Fibroblast of peridontal ligament (primary cell): ENCODE results near the gene TNS4.

Experiments
- DNase-seq: peaks from one replicate; pipeline ENCODE4 v3.0.0-alpha.2; 2010; ENCODE audit errors: extremely low read depth

Gene TNS4

GRCh38 chr17:40536295-40537171 is 35.1 kb upstream of the TNS4 start:
- DNase-seq = peak; percentile 55

DNA sequence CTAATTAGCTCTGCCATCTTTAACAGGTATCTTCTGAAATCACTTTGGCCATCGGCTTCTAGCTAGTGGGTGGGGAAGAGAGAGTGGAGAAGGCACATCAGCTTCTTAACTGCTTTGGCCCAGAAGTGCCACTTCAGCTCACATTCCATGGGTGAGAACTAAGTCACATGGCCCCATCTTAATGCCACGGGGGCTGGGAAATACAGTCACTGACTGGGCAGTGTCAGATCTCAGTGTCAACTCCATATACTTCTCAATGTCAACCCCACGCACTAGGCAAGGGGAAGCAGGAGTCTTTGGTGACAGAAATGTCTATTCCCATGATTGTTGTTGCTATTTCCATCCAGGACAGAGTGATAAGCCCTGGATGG is 34.5 kb upstream of the TNS4 start:
- no peak for DNase-seq

GRCh38 chr17:40535438-40535837 is 34.0 kb upstream of the TNS4 start:
- DNase-seq = no peak

DNA sequence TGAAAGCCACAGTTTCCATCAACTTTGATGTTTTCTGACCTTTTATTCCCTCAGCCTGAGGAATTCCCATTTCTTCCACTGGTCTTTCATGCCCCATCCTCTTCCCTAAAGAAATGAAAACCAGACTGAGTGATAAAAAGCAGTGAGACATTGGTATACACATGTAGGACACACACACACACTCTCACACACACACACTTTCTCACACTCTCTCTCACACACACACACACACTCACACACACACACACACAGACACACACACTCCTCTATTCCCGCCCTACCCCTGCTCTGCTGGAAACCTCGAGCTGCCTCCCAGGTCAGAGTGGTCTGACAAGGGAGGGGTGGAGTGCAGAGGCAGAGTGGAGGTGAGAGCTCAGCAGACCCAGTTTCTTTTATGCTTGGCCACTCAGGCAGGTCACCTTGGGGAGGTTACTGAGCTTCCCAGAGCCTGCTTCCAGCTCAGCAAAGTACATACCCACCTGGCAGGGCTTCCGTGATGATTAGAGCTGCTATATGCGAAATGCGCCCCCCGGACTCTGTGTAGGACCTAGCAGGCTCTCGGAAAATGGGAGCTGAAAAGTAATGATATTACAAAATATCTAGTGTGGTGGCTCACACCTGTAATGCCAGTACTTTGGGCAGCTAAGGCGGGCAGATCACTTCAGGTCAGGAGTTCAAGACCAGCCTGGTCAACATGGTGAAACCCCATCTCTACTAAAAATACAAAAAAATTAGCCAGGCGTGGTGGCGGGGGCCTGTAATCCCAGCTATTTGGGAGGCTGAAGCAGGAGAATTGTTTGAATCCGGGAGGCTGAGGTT is 33.2 kb upstream of the TNS4 start:
- DNase-seq = peak; percentile 60

GRCh38 chr17:40533896-40534295 is 32.5 kb upstream of the TNS4 start:
- no peak for DNase-seq

DNA sequence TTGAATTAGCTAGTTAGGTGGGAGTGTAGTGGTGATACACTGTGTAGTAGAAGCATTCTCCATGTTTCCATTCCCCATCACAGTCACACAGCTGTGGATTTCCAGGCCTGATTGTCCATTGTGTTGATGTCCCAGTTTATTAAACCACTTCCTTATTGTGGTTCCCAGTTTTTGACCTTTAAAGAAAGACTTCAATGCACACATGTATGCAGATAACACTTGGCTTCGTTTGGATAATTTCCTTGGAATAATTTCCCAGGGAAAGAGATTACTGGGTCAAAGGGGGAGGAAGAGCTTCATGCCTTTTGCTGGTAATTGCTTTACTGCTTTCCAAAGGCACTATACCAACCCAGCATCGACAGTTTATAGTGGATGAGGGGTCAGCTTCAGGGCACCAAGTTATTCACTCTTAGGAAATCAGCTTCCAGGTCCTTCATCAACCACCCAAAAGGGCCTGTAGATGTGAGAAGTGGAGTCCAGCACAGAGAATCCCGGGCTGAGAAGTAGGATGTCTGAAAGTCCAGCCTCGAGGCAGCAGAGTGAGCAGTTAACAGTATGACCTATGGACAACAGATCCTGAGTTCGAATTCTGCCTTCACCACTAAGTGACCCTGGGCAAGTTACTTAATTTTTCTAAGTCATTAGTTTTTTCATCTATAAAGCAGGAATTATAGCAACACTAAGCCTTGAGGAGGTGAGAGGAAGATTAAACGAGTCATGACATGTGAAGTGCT is 31.3 kb upstream of the TNS4 start:
- DNase-seq = peak; percentile 45

- no peak for DNase-seq
Observed at GRCh38 chr17:40531051-40531991, 29.9 kb upstream of the TNS4 start.

- DNase-seq = no peak
Observed at GRCh38 chr17:40530531-40530994, 29.1 kb upstream of the TNS4 start.

DNA sequence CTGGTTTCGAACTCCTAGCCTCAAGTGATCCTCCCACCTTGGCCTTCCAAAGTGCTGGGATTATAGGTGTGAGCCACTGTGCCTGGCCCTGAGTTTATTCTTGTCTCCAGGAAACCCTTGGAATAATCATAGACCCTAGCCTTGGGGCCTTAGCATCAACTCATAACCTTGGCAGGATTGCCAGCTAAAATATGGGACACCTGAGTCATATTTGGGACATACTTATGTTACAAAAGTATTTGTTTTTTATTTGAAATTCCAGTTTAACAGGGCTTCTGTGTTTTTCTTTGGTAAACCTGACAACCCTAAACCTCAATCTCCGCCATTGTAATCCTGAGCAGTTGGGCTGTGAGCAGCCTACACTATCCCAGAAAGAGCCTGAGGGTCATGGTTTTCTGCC is 28.6 kb upstream of the TNS4 start:
- DNase-seq = no peak

DNA sequence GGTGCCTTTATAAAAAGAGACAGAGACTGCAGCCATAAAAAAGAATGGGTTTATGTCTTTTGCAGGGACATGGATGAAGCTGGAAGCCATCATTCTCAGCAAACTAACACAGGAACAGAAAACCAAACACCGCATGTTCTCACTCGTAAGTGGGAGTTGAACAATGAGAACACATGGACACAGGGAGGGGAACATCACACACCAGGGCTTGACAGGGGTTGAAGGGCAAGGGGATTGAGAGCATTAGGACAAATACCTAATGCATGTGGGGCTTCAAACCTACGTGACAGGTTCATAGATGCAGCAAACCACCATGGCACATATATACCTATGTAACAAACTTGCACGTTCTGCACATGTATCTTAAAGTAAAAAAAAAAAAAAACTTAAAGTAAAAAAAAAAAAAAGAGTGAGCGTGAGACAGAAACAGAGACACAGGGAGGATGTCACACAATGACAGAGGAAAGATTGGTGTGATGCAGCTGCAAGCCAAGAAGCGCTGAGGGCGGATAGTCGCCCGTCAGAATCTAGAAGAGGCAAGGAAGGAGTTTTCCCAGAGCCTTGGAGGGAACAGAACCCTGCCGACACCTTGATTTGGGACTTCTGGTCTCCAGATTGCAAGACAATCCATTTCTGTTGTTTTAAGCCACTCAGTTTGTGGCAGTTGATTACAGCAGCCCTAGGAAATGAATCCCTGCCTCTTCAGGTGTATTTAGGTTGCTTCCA is 27.4 kb upstream of the TNS4 start:
- DNase-seq = no peak

DNA sequence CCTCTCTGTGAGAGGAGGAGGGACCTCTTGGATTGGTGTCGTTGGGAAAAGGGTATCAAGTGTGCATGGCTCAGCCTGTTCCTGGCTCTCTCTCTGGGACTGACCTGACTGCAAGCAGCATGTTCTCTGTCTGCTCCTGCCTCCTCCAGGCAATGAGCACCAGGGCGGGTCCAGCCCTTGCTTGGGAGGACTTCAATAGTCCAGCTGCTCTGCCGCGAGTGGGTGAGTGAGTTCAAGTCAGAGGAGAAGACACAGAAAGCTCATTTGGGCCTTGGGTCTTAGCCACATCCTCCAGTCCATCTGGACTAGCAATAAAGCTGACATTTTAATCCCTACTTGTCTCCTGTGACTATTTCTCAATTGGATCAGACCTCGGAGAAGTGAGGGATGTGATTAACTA is 25.2 kb upstream of the TNS4 start:
- DNase-seq = no peak

DNA sequence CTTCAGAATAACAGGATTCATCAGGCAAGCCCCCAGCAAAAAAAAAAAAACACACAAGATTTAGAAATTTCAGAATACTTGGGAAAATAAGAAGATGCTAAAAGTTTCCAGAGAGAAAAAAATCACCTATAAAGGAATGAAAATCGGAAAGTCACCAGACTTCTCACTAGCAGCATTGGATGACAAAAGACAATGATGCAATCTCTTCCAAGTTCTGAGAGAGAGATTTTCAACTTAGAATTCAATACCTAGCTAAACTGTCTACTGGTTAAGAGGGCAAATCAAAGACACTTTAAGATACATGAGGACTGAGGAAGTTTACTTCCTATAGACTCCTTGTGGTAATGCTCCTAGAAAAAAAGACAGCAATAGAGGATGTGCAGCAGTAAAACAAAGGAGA is 23.9 kb upstream of the TNS4 start:
- no peak for DNase-seq

DNA sequence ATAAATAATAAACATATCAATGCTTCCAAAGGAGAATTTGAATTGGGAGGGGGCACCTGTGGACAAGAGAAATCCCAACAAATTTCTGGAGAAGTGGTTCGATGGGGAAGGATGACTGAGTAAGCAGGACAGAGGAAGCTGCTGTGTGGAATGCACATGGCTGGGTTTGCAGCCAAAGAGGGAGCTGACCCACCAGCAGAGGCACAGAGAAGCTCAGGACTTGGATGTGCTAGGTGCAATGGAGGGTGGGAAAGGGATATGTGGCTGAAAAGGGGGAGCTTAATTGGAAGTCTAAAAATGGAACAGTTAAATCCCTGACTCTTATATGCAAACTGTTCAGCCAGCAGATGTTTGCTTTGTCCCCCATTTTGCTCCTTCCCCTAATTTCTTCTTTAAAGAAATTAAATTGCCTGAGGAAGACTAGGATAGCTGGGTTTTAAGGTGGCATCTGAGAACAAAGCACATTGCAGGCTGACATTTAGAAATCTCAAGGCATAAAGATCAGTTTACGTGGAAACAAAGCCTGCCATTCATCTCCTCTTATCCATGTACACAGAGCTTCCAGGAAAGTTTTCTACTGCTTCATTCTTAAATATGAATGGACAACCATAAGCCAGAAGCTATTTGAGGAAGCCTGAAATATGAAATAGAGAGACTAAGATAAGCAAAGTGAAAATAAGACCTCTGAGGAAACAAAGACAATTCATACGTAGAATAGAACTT is 23.0 kb upstream of the TNS4 start:
- DNase-seq = no peak

DNA sequence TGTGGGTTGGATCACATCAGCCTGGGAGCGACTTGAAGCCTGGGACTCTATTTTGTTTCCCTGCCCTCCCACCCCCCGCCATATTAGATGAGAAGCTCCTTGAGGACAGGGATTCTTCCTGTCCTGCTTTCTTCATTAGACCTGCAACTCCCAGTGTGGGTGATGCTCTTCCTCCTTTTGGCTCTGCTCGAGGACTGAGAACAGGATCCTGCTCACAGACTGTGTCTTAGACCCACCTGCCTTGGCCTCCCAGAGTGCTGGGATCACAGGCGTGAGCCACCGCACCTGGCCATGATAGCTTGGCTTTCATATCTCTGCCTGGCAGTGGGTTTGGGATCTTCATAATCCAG is 21.5 kb upstream of the TNS4 start:
- DNase-seq = no peak

DNA sequence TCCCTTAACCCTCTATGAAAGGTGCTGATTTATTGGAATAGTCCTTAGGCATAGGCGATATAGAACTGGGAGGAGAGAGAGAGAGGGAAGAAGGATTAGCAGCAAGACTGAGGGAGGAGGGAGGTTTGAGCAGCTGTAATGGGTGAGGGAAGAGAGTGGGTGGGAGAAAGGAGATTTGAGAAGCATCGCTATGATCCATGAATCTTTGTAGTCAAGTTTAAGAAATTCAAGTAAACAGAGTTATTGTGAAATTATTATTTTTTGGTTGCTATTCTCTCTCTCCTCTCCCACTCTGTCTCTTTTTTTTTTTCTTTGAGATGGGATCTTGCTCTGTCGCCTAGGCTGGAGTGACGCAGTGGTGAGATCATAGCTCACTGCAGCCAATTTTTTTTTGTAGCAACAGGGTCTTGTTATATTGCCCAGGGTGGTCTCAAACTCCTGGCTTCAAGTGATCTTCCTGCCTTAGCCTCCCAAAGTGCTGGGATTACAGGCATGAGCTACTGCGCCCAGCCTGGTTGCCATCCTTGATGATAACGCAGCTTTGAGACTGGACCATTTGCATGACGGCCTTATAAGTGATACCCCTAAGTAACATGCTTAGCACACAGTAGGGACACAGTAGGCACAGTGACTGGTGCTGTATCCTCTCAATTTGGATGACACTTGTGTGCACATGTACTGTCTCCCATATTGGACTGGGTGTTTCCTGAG is 21.0 kb upstream of the TNS4 start:
- peak; percentile 44 for DNase-seq

DNA sequence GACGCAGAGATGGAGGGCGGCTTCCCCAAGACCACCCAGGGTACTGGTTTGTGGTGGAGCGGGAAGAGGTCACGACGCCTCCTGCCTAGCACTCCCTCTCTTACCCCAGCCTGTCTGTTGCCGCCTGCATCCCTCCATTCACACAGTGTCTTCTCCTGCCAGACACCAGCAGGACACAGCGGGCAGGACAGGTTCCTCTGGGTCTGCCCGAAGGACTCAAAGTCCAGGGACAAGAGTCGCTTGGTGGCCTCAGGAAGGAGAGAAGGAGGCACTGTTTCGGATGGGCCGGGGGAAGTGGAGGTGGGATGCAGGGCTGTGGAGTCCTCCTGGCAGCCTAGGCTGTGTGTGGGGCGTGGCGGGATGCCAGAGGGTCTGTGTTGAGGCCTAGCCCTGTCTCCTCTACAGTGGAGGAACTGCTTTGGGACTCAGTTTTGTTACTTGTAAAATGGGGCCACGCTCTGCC is 19.6 kb upstream of the TNS4 start:
- DNase-seq = no peak

GRCh38 chr17:40519089-40519775 is 17.8 kb upstream of the TNS4 start:
- no peak for DNase-seq

- DNase-seq = no peak
Observed at GRCh38 chr17:40518401-40519088, 17.1 kb upstream of the TNS4 start.
